B cell (primary cell): ENCODE measurements around the gene ITIH2.
"Not testable (repeated sequence)": the region's sequence is repeated elsewhere in the genome, so short reads cannot be mapped to it uniquely, and the experiment has no call there.

Source experiments
- EZH2 ChIP-seq: IDR thresholded peaks from 2 replicates; pipeline ENCODE4 v1.6.1; 2012; ENCODE audit warnings: borderline replicate concordance, low read depth, mild to moderate bottlenecking, moderate library complexity, low read length; ENCODE audit not compliant: insufficient read depth, poor library complexity, severe bottlenecking
- TF ChIP-seq, protein P1 (sequence below): fragments of 200-600 bp; IDR thresholded peaks from one replicate; pipeline ENCODE4 v1.8.0; 2022; ENCODE audit warnings: antibody characterized with exemption, mild to moderate bottlenecking

DNA sequence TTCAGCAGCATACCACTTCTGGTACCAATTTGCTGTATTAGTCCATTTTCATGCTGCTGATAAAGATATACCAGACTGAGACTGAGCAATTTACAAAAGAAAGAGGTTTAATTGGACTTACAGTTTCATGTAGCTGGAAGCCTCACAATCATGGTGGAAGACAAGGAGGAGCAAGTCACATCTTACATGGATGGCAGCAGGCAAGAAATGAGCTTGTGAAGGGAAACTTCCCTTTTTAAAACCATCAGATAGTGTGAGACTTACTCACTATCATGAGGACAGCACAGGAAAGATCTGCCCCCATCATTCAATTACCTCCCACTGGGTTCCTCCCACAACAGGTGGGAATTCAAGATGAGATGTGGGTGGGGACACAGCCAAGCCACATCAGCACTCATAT, 9.9 kb upstream of the ITIH2 start:
- TF ChIP-seq, protein P1, sequence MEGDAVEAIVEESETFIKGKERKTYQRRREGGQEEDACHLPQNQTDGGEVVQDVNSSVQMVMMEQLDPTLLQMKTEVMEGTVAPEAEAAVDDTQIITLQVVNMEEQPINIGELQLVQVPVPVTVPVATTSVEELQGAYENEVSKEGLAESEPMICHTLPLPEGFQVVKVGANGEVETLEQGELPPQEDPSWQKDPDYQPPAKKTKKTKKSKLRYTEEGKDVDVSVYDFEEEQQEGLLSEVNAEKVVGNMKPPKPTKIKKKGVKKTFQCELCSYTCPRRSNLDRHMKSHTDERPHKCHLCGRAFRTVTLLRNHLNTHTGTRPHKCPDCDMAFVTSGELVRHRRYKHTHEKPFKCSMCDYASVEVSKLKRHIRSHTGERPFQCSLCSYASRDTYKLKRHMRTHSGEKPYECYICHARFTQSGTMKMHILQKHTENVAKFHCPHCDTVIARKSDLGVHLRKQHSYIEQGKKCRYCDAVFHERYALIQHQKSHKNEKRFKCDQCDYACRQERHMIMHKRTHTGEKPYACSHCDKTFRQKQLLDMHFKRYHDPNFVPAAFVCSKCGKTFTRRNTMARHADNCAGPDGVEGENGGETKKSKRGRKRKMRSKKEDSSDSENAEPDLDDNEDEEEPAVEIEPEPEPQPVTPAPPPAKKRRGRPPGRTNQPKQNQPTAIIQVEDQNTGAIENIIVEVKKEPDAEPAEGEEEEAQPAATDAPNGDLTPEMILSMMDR, result not testable (repeated sequence)
- TF ChIP-seq EZH2, result not testable (repeated sequence)
